Measurements from ENCODE around the gene UGGT1.

DNA sequence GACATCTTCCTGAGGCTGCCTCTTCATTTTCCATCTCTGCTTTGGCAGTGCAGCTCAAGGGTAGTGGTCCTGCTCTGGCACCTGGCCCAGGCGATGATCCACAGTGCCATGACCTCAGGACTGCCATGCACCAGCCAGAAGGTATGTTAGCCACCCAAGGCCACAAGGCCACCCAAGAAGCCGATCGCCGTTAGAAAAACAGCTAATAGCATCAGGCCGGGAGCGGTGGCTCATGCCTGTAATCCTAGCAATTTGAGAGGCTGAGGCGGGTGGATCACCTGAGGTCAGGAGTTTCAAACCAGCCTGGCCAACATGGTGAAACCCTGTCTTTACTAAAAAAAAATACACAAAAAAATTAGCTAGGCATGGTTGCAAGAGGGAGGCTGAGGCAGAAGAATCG lies 28.4 kb upstream of the UGGT1 start:
- TF ChIP-seq, protein P1, sequence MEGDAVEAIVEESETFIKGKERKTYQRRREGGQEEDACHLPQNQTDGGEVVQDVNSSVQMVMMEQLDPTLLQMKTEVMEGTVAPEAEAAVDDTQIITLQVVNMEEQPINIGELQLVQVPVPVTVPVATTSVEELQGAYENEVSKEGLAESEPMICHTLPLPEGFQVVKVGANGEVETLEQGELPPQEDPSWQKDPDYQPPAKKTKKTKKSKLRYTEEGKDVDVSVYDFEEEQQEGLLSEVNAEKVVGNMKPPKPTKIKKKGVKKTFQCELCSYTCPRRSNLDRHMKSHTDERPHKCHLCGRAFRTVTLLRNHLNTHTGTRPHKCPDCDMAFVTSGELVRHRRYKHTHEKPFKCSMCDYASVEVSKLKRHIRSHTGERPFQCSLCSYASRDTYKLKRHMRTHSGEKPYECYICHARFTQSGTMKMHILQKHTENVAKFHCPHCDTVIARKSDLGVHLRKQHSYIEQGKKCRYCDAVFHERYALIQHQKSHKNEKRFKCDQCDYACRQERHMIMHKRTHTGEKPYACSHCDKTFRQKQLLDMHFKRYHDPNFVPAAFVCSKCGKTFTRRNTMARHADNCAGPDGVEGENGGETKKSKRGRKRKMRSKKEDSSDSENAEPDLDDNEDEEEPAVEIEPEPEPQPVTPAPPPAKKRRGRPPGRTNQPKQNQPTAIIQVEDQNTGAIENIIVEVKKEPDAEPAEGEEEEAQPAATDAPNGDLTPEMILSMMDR (conservative IDR thresholded peaks at IDR 0.05; ENCODE audit: low read depth in 2 of 2) = no peak
- TF ChIP-seq POLR2AphosphoS5 (IDR thresholded peaks at IDR 0.05; ENCODE audit: low read depth) (no peak), CREB1 (CRISPR knock-in tag; IDR thresholded peaks at IDR 0.05; ENCODE audit: low read depth) (no peak), ZNF331 (CRISPR knock-in tag; IDR thresholded peaks at IDR 0.05; ENCODE audit: low read depth) (no peak), NANOG (IDR thresholded peaks at IDR 0.05; ENCODE audit: borderline replicate concordance) (no peak), EZH2 (IDR thresholded peaks at IDR 0.05; ENCODE audit: low read depth, unreplicated experiment) (no peak), EZH2phosphoT487 (IDR thresholded peaks at IDR 0.05; ENCODE audit: unreplicated experiment) (no peak), JUNB (IDR thresholded peaks at IDR 0.05; ENCODE audit: unreplicated experiment) (no peak)
- TF ChIP-seq, protein P2, sequence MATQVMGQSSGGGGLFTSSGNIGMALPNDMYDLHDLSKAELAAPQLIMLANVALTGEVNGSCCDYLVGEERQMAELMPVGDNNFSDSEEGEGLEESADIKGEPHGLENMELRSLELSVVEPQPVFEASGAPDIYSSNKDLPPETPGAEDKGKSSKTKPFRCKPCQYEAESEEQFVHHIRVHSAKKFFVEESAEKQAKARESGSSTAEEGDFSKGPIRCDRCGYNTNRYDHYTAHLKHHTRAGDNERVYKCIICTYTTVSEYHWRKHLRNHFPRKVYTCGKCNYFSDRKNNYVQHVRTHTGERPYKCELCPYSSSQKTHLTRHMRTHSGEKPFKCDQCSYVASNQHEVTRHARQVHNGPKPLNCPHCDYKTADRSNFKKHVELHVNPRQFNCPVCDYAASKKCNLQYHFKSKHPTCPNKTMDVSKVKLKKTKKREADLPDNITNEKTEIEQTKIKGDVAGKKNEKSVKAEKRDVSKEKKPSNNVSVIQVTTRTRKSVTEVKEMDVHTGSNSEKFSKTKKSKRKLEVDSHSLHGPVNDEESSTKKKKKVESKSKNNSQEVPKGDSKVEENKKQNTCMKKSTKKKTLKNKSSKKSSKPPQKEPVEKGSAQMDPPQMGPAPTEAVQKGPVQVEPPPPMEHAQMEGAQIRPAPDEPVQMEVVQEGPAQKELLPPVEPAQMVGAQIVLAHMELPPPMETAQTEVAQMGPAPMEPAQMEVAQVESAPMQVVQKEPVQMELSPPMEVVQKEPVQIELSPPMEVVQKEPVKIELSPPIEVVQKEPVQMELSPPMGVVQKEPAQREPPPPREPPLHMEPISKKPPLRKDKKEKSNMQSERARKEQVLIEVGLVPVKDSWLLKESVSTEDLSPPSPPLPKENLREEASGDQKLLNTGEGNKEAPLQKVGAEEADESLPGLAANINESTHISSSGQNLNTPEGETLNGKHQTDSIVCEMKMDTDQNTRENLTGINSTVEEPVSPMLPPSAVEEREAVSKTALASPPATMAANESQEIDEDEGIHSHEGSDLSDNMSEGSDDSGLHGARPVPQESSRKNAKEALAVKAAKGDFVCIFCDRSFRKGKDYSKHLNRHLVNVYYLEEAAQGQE (IDR thresholded peaks at IDR 0.05; ENCODE audit: unreplicated experiment) = no peak
- TF ChIP-seq, protein P3, sequence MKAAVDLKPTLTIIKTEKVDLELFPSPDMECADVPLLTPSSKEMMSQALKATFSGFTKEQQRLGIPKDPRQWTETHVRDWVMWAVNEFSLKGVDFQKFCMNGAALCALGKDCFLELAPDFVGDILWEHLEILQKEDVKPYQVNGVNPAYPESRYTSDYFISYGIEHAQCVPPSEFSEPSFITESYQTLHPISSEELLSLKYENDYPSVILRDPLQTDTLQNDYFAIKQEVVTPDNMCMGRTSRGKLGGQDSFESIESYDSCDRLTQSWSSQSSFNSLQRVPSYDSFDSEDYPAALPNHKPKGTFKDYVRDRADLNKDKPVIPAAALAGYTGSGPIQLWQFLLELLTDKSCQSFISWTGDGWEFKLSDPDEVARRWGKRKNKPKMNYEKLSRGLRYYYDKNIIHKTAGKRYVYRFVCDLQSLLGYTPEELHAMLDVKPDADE (IDR thresholded peaks at IDR 0.05) = no peak
- TF ChIP-seq, protein P4, sequence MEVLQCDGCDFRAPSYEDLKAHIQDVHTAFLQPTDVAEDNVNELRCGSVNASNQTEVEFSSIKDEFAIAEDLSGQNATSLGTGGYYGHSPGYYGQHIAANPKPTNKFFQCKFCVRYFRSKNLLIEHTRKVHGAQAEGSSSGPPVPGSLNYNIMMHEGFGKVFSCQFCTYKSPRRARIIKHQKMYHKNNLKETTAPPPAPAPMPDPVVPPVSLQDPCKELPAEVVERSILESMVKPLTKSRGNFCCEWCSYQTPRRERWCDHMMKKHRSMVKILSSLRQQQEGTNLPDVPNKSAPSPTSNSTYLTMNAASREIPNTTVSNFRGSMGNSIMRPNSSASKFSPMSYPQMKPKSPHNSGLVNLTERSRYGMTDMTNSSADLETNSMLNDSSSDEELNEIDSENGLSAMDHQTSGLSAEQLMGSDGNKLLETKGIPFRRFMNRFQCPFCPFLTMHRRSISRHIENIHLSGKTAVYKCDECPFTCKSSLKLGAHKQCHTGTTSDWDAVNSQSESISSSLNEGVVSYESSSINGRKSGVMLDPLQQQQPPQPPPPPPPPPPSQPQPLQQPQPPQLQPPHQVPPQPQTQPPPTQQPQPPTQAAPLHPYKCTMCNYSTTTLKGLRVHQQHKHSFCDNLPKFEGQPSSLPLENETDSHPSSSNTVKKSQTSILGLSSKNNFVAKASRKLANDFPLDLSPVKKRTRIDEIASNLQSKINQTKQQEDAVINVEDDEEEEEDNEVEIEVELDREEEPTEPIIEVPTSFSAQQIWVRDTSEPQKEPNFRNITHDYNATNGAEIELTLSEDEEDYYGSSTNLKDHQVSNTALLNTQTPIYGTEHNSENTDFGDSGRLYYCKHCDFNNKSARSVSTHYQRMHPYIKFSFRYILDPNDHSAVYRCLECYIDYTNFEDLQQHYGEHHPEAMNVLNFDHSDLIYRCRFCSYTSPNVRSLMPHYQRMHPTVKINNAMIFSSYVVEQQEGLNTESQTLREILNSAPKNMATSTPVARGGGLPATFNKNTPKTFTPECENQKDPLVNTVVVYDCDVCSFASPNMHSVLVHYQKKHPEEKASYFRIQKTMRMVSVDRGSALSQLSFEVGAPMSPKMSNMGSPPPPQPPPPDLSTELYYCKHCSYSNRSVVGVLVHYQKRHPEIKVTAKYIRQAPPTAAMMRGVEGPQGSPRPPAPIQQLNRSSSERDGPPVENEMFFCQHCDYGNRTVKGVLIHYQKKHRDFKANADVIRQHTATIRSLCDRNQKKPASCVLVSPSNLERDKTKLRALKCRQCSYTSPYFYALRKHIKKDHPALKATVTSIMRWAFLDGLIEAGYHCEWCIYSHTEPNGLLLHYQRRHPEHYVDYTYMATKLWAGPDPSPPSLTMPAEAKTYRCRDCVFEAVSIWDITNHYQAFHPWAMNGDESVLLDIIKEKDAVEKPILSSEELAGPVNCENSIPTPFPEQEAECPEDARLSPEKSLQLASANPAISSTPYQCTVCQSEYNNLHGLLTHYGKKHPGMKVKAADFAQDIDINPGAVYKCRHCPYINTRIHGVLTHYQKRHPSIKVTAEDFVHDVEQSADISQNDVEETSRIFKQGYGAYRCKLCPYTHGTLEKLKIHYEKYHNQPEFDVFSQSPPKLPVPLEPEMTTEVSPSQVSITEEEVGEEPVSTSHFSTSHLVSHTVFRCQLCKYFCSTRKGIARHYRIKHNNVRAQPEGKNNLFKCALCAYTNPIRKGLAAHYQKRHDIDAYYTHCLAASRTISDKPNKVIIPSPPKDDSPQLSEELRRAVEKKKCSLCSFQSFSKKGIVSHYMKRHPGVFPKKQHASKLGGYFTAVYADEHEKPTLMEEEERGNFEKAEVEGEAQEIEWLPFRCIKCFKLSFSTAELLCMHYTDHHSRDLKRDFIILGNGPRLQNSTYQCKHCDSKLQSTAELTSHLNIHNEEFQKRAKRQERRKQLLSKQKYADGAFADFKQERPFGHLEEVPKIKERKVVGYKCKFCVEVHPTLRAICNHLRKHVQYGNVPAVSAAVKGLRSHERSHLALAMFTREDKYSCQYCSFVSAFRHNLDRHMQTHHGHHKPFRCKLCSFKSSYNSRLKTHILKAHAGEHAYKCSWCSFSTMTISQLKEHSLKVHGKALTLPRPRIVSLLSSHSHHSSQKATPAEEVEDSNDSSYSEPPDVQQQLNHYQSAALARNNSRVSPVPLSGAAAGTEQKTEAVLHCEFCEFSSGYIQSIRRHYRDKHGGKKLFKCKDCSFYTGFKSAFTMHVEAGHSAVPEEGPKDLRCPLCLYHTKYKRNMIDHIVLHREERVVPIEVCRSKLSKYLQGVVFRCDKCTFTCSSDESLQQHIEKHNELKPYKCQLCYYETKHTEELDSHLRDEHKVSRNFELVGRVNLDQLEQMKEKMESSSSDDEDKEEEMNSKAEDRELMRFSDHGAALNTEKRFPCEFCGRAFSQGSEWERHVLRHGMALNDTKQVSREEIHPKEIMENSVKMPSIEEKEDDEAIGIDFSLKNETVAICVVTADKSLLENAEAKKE (CRISPR knock-in tag; IDR thresholded peaks at IDR 0.05) = no peak
